T-helper 22 cell (primary cell): ENCODE results near the gene CDH19.

ENCODE experiments used
- DNase-seq: peaks from one replicate; pipeline ENCODE4 v3.0.0-alpha.2; 2020; ENCODE audit warnings: low read depth

The CDH19 gene, protein sequence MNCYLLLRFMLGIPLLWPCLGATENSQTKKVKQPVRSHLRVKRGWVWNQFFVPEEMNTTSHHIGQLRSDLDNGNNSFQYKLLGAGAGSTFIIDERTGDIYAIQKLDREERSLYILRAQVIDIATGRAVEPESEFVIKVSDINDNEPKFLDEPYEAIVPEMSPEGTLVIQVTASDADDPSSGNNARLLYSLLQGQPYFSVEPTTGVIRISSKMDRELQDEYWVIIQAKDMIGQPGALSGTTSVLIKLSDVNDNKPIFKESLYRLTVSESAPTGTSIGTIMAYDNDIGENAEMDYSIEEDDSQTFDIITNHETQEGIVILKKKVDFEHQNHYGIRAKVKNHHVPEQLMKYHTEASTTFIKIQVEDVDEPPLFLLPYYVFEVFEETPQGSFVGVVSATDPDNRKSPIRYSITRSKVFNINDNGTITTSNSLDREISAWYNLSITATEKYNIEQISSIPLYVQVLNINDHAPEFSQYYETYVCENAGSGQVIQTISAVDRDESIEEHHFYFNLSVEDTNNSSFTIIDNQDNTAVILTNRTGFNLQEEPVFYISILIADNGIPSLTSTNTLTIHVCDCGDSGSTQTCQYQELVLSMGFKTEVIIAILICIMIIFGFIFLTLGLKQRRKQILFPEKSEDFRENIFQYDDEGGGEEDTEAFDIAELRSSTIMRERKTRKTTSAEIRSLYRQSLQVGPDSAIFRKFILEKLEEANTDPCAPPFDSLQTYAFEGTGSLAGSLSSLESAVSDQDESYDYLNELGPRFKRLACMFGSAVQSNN

DNA sequence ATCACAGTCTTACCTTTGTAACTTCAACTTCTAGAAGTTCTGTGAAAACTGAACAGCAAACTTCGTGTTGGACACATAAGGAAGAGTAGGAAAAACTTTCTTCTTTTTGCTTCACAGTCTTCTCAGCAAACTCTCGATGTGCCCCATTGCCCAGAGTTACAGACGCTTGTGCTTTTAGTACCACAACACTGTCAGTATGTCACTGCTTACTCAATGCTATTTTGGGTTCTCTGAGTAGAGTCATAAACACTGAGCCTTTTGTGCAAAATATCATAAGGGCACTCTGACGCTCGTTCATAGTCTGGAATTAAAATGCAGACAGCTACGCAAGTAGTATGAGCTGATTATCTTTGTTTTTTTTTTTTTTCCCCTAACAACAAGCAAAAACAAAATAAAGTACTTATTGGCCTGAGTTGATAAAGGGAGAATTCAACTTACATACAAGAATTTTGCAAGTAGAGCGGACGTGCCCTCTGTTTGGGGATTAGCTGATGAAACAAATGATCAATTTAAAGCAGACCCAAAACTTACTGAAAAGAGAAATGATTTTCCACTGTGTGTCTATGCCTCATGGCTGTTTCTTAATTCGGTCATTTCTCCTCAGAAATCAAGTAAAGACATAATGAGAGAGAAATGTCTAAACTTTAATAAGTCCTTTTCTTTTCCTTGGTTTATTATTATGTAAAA lies at the start of gene CDH19:
Gene CDH19 (minus strand): TSS at position 150 of the 687 bp plus-strand sequence. CDS start 31,886 bp downstream, outside the sequence.
- no peak for DNase-seq

DNA sequence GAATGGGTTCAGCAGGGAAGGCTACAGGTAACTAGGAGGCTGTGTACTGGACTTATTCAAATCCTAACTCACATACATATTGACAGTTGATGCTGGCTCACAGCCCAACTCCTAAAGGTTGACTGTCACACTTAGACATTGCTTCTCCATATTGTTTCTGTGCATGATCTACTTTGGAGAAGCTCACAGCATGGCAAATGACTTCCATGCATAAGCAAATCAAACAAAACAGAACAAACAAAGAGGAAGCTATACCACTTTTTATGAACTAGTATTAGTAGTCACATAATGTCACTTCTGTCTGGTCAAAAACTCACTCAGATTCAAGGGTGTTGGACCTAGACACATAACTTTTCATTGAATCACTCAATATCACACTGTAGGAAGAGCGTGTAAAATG lies 43.8 kb upstream of the CDH19 start:
- DNase-seq, result no peak

DNA sequence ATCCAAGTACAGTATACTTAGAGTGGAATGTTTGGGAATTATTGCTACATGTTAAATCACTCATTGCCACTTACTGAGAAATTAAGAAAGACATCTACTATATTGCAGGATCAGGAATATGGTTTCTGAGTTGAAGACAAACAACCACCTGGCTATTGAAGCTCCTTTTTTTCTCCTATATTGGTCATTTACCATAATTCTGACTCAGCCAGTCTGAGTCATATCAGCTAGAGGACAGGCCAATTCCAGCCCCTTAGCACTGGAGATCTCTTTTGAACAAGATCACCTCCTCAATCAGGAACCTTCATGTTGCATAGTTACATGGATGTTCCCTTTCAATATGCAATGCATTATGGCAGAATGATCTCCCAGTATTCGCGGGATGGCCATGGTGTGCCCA lies 42.7 kb upstream of the CDH19 start:
- DNase-seq, result no peak

DNA sequence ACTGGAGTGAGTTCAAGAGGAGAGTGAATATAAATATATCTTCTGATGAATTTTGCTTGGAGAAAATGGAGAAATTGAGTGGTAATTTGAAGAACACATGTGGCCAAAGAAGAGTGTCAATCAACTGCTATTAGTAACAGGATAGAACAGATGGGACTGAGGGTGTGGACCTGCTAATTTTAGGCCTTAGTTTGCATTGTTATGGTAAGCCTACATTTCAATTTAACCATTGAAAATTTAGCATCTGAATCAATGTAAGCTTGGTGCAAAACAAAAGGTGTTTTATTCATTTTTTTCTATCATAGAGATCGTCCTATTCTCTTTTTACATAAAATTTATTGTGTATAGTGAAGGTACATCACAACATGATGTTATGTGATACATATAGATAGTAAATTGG lies 42.1 kb upstream of the CDH19 start:
- no peak for DNase-seq

DNA sequence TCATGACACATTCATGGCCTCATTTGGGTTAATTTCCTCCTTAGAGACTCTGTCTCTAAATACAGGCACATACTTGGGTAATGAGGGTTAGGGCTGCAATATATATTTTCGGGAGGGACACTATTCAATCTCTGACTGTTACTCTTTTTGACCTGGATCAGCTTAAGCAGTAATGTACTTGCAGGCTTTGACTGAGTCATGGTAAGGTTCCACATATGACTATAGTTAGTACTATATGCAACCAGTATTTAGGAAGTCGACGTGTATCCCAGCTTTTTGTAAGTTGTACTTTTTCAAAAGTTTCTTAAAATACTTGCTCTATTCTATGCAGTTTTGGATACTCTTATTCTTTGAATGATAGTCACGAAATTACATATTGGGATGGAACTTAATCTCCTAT lies 37.2 kb upstream of the CDH19 start:
- no peak for DNase-seq

DNA sequence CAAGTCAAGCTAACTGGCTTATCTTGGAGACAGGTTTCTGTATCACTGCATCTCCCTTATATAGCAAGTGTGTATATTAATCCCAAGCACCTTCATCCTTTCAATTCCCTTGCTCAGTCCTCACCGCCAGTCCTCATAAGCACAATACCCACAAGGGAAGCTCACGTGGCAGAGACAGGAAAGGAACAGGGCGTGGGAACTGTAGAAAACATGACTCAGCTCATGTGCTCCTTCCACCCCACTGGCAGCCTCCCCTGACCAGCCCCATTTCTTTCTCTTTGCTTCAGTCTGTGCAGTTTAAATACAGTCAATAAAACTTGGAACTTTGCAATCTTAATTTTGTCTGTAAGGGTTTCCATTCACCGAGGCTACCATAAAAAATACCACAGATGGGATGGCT lies 36.5 kb upstream of the CDH19 start:
- no peak for DNase-seq

DNA sequence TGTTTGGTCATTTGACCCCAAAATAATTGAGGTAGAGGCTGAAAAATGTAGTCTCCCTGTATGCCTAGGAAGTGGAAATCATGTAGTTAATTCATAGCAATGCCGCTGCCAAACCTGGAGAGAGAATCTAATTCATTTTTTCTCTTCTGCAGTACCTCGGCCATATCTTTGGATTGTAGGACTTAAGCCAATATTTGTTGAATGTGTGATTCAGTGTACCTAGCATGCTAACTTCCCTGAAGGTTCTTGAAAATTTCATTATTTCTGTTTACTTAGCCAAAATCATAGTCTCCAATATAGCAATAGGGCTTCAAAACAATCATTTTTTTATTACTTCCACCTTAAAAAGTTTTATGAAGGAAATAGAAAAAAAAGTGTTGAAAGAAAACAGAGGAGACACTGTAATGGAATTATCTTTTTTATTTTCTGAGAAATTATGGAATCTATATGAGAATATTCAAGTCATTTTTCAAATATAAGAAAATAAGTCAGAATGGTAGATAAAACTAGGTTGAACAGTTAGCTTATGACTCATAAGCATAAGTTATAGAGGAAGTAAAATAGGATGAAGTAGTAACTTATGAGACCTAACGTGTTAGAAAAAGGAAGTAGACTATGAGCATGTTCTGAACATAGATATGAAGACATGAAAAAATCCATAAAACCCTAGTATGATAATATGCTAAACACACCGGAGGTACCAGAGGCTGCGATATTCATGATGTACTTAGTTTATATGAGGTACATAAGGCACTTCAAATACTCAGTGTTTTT lies 35.2 kb upstream of the CDH19 start:
- DNase-seq, result no peak

DNA sequence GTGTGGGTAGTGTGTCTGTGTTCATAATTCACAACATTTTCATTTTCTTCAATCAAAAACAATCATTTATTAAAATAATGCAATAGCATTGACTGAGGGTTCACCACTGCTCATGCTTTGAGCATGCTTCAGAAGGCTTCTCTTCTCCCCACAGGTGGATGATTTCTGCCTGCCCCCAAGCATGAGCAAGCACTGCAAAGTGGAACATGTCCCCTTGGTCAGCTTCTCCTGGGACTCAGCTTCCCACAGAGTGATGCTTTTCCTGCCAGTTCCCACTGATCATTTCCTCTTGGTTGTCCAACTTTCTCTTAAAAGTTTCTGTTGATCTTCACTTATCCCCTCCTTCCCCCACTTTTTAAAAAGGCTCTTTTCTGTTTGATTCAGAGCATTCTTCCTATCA lies 31.5 kb upstream of the CDH19 start:
- no peak for DNase-seq

DNA sequence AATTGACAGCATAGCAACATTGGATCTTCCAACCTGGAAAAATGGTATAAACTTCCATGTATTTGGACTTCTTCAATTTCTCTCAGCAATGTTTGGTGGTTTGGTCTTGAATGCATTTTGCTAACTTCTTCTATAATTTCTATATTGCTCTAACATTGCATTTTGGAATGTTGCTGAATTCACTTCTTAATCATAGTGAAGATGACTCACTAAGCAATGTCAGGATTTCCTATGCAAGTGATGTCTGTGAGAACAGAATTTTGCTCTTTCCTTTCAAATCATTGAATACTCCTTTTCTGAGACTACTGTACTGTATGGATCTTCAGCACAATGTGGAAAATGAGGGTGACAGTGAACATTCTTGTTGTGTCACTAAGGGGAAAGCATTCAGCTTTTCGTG lies 28.9 kb upstream of the CDH19 start:
- DNase-seq, result no peak

DNA sequence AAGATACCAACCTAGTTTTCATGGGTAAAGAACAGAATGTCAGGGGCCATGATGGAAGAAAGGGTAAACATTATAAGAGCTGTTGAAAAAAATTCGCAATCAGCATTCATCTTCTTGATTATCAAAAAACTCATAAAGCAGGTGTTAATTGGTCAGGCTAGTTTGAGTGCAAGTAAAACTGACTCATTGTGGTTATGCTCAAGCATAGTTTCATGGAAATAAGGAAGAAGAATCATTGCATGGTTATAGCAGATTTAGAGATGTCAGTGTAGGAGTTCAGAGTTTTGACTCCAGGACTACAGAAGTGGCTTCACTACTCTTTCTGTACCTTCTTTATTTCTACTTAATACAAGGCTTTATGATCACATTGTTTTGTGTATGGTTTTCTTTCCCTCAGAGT lies 26.9 kb upstream of the CDH19 start:
- DNase-seq, result no peak

DNA sequence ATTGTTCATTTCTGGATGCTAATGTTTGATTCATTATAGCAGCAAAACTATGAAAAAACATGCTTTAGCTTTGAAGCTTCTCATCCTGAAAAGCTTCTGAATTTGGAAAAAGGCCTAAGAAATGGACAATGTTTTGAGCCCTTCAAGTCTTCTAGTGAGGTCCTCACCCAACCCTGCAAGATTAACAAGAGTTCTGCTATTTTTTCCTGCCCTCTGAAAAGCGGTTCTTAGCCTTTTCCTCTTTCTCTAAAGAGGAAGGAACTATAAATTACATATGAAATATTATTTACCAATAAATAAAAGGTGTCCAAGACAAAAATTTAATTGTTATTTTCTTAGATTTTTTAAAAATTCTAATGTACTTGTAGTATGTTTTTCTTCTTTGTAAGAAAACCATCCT lies 19.9 kb upstream of the CDH19 start:
- no peak for DNase-seq

DNA sequence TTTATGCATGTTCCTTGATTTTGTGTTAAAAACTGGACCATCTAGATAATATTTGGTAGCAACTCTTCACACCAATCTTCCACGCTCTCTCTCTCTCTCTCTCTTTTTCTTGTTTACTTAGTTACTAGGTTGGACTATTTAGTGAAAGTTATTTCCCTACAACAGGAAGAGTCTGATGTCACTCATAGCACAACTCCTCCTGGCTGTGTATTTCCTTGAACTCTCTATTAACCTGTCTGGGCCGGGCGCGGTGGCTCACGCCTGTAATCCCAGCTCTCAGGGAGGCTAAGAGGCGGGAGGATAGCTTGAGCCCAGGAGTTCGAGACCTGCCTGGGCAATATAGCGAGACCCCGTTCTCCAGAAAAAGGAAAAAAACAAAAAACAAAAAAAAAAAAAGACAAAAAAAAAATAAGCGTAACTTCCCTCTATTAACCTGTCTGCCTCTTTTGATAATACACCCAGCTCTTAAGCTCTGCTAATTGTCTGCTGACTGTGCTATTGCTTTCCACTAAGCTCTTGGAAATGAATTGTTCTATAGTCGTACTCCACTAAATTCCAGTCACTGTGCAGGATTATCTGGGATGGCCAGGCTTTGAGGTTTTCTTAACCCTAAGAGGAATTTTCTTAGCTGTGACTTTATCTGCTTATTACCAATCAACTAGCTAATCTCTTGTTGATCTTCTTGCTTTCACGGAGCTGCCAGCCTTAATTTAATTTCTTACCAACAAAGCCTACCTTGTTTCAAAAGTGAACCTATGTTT lies 18.1 kb upstream of the CDH19 start:
- DNase-seq, result no peak

DNA sequence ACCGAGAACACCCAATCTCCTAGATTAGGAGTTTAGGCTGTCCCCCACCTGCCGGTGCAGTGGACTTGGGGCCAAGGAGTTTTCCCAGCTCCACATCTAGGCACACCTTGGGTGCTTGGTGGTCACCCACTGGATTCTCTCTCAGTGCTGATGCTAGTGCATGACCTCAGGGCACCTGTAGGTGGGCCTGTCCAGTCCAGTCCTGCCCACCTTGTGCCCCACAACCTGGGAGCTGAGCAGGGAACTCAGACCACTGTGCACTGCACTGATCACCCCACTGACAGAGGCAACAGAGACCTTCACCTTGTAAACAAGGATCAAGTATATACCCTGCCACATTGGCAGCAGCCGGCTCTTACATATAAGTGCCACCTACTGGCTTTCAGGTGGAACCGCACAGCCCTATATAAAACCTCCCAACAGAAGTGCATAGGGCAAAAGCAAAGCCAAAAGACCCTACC lies 12.7 kb upstream of the CDH19 start:
- no peak for DNase-seq

DNA sequence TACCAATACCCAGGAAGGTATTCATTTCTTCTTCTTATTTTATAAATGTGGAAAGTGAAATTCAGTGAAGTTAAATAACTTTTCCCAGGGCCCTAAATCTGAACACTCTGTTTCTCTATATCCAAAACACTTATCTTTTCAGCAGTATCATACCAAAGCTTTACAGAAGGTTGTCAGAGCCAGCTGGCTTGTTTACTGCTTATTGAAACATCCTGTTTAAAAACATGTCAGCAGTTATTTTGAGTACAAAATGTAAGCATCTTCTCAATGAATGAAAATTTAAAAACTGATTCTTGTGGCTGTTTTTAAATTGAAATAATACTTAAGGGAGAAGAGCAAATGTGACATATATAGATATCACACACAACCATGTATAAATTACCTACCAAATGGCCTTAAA lies 11.3 kb upstream of the CDH19 start:
- DNase-seq, result no peak

DNA sequence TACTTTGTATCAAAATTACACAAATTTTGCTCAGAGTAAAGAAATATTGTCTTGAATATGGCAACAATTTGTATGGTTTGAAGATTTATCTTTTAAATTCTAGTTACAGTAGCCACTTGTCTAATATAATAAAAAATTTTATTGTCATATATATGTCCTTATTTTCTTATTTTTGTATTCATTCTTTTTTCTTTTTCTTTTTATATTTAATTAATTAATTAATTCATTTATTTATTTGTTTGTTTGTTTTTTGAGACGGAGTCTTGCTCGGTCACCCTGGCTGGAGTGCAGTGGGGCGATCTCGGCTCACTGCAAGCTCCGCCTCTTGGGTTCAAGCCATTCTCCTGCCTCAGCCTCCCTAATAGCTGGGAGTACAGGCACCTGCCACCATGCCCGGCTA lies 3.7 kb upstream of the CDH19 start:
- DNase-seq, result no peak

DNA sequence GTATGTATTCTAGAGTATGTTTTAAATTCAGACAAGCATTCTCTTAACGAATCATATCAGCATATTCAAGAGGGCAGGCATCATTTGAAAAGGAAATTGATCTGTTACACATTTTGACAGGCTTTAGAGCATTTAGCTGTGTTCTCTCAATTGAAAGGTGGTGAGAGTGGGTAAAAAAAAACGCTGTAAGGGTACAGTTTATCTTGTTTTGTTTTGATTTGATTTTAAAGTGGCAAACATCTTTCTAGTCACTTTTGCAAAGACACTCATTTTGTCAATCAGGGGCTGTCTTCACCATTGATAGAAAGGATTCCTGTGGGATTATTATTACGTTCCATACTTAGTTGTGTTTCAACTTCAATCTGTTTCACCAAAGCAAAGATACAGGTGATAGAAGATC lies 2.2 kb downstream of the CDH19 start:
- no peak for DNase-seq

DNA sequence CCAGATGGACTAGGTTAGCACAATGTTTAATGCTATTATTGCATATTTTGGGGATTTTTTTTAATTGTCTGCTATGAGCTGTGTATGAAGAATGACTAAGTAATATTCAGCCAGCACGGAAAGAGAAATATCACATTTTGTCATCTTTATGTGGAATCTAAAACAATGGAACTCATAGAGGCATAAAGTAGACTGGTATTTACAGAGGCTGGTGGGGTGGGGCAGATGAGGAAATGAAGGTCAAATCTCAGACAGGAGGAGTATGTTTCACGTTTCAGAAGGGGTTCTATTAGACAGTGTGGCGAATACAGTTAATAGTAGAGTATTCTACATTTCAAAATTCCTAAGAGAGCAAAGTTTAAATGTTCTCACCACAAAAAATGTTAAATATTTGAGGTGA lies 4.7 kb downstream of the CDH19 start:
- no peak for DNase-seq

DNA sequence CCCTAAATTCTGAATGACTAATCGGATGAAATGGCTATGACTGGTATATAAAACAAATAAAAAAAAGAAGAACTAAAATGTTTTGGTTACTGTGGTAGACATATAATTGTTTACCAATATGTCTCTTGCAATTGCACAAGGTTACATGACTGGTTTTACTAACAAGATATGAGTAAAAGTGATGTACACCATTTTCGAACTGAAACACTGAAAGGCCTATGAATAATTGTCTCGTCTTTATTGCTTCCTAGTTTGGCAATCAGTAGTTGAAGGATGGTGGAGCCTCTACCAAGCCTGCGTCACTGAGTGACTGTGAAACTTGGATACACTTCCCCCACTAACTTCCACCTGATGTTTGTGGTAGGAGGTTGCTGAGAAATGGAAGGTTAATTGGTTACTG lies 16.5 kb downstream of the CDH19 start:
- no peak for DNase-seq

DNA sequence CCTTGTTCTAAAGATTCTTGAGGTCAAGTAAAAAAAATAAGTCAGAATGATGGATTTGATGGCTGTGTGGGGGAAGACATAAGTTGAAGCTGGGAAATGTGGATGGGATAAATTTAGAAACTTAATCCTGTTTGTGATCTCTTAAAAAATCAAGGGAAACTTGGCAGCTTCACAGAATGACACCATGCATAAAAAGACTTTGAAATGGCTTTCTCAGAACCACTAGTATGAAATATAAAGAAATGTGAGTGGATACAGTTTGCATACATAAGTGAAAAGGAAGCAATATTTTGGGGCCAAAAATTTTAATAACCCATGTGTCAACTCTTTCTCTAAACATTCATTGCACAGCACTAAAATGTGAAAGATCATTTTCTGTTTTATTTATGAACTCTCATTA lies 21.7 kb downstream of the CDH19 start:
- no peak for DNase-seq

DNA sequence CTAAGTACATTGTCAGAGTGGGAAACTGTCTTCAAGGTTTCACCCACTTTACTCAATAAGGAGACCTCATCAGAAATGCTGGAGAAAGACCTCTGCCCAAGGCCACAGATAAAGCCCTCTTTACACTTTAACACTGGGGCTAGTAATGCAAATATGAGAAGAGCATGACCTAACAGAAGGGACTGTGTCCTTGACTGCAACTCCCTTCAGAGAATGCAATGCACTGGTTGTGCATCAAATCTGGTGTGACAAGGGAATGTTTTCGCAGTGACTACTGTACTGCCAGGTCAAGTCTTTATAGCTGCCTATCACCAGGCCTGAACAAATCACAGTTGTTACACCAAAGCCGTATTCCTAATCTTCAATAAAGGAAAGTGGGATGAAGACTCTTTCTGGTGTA lies 28.6 kb downstream of the CDH19 start:
- no peak for DNase-seq

DNA sequence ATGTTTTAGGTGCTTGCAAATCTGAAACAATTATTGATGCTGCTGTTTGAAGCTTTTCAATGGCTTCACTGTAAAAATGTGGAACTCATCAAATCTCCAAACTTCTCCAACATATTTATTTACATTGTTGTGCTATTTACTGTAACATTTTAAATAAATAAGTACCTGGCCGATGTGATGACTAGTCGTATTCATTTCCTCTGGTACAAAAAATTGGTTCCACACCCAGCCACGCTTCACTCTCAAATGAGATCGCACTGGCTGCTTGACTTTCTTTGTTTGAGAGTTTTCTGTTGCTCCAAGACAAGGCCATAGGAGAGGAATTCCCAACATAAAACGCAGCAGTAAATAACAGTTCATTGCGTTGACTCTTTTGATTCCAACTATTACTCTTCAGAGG lies 32.0 kb downstream of the CDH19 start:
- no peak for DNase-seq
